COLO829 (cell line): ENCODE measurements around the gene AGBL1.
"Not testable (repeated sequence)": the region's sequence is repeated elsewhere in the genome, so short reads cannot be mapped to it uniquely, and the experiment has no call there.

Experiments used
- DNase-seq: peaks from one replicate; pipeline ENCODE4 v3.0.0; 2012; ENCODE audit warnings: low spot score

The AGBL1 gene

GRCh38 chr15:86087808-86088207, 8.1 kb downstream of the AGBL1 start:
- no peak for DNase-seq

GRCh38 chr15:86089422-86089821, 9.8 kb downstream of the AGBL1 start:
- DNase-seq = no peak

- no peak for DNase-seq
Measured at GRCh38 chr15:86101818-86102217, 22.1 kb downstream of the AGBL1 start.

GRCh38 chr15:86103825-86104224, 24.2 kb downstream of the AGBL1 start:
- DNase-seq = no peak

GRCh38 chr15:86106306-86106705, 26.6 kb downstream of the AGBL1 start:
- no peak for DNase-seq

- DNase-seq = peak; percentile 83
Measured at GRCh38 chr15:86115145-86115801, 35.6 kb downstream of the AGBL1 start.

GRCh38 chr15:86121568-86122225, 42.0 kb downstream of the AGBL1 start:
- no peak for DNase-seq

- DNase-seq = not testable (repeated sequence)
Measured at GRCh38 chr15:86122691-86123391, 43.2 kb downstream of the AGBL1 start.

GRCh38 chr15:86125775-86126174, 46.1 kb downstream of the AGBL1 start:
- peak; percentile 22 for DNase-seq

GRCh38 chr15:86127547-86127946, 47.9 kb downstream of the AGBL1 start:
- no peak for DNase-seq

GRCh38 chr15:86135041-86135440, 55.4 kb downstream of the AGBL1 start:
- DNase-seq = no peak

- no peak for DNase-seq
Measured at GRCh38 chr15:86136861-86137260, 57.2 kb downstream of the AGBL1 start.

GRCh38 chr15:86138798-86139197, 59.1 kb downstream of the AGBL1 start:
- DNase-seq = no peak

- DNase-seq = no peak
Measured at GRCh38 chr15:86139828-86140227, 60.2 kb downstream of the AGBL1 start.

- DNase-seq = no peak
Measured at GRCh38 chr15:86154705-86155104, 75.0 kb downstream of the AGBL1 start.

- peak; percentile 65 for DNase-seq
Measured at GRCh38 chr15:86155551-86155950, 75.9 kb downstream of the AGBL1 start.

- DNase-seq = no peak
Measured at GRCh38 chr15:86157606-86158293, 78.1 kb downstream of the AGBL1 start.

- no peak for DNase-seq
Measured at GRCh38 chr15:86159468-86159867, 79.8 kb downstream of the AGBL1 start.

- no peak for DNase-seq
Measured at GRCh38 chr15:86161250-86161649, 81.6 kb downstream of the AGBL1 start.

GRCh38 chr15:86162172-86162591, 82.5 kb downstream of the AGBL1 start:
- no peak for DNase-seq

- DNase-seq = no peak
Measured at GRCh38 chr15:86162641-86163040, 83.0 kb downstream of the AGBL1 start.

GRCh38 chr15:86163816-86164215, 84.1 kb downstream of the AGBL1 start:
- DNase-seq = no peak
